ENCODE measurements around the gene TDG.

TDG gene

GRCh38 chr12:103996595-103996994 is 30.9 kb downstream of the TDG start:
- ATAC-seq: no peak
- TF ChIP-seq ZFP30 (CRISPR knock-in tag; IDR thresholded peaks at IDR 0.05) (no peak), ESRRG (CRISPR knock-in tag; IDR thresholded peaks at IDR 0.05) (no peak), GLIS3 (CRISPR knock-in tag; IDR thresholded peaks at IDR 0.05) (no peak), ZFP3 (CRISPR knock-in tag; IDR thresholded peaks at IDR 0.05) (no peak), TSHZ2 (CRISPR knock-in tag; IDR thresholded peaks at IDR 0.05) (no peak)

GRCh38 chr12:103997286-103997900 is 31.7 kb downstream of the TDG start:
- TF ChIP-seq ESRRG (CRISPR knock-in tag; IDR thresholded peaks at IDR 0.05) (no peak), ISL1 (CRISPR knock-in tag; IDR thresholded peaks at IDR 0.05) (peak; percentile 19; the same call in 1 of the 2 replicates), ZFP30 (CRISPR knock-in tag; IDR thresholded peaks at IDR 0.05) (no peak), ARNTL (CRISPR knock-in tag; IDR thresholded peaks at IDR 0.05; ENCODE audit: borderline replicate concordance, low read depth) (no peak), PPARA (CRISPR knock-in tag; IDR thresholded peaks at IDR 0.05; ENCODE audit: borderline replicate concordance) (no peak), ZFP3 (CRISPR knock-in tag; IDR thresholded peaks at IDR 0.05) (no peak), BACH2 (CRISPR knock-in tag; IDR thresholded peaks at IDR 0.05; ENCODE audit: borderline replicate concordance) (no peak)
- ATAC-seq: no peak

GRCh38 chr12:103998976-103999375 is 33.3 kb downstream of the TDG start:
- ATAC-seq: no peak
- TF ChIP-seq RARB (CRISPR knock-in tag; IDR thresholded peaks at IDR 0.05) (no peak), ISL1 (CRISPR knock-in tag; IDR thresholded peaks at IDR 0.05) (no peak), ZNF565 (CRISPR knock-in tag; conservative IDR thresholded peaks at IDR 0.05; ENCODE audit: low read depth) (no peak), CSDC2 (CRISPR knock-in tag; IDR thresholded peaks at IDR 0.05) (no peak), ZC3H10 (CRISPR knock-in tag; IDR thresholded peaks at IDR 0.05) (no peak), PPARA (CRISPR knock-in tag; IDR thresholded peaks at IDR 0.05; ENCODE audit: borderline replicate concordance) (no peak), CREB5 (CRISPR knock-in tag; IDR thresholded peaks at IDR 0.05; ENCODE audit: low read depth) (no peak), TCF4 (CRISPR knock-in tag; IDR thresholded peaks at IDR 0.05; ENCODE audit: borderline replicate concordance) (no peak)

GRCh38 chr12:104000807-104001434 is 35.2 kb downstream of the TDG start:
- ATAC-seq: no peak
- TF ChIP-seq PPARA (CRISPR knock-in tag; IDR thresholded peaks at IDR 0.05; ENCODE audit: borderline replicate concordance) (no peak), ZC3H10 (CRISPR knock-in tag; IDR thresholded peaks at IDR 0.05) (no peak), CSRNP3 (CRISPR knock-in tag; IDR thresholded peaks at IDR 0.05) (no peak)

- ATAC-seq: no peak
These were observed 37.0 kb downstream of the TDG start for GRCh38 chr12:104002686-104003085.

More at GRCh38 chr12:104002686-104003085, 37.0 kb downstream of the TDG start:
- no peak for TF ChIP-seq ZNF70 (CRISPR knock-in tag; IDR thresholded peaks at IDR 0.05)
- TF ChIP-seq ESRRG (CRISPR knock-in tag; IDR thresholded peaks at IDR 0.05): no peak
- TF ChIP-seq ZNF565 (CRISPR knock-in tag; conservative IDR thresholded peaks at IDR 0.05; ENCODE audit: low read depth): no peak
- no peak for TF ChIP-seq POU6F1 (CRISPR knock-in tag; IDR thresholded peaks at IDR 0.05; ENCODE audit: borderline replicate concordance, low read depth)
- TF ChIP-seq ZFP30 (CRISPR knock-in tag; IDR thresholded peaks at IDR 0.05): no peak
- TF ChIP-seq ZNF8 (CRISPR knock-in tag; IDR thresholded peaks at IDR 0.05): no peak
- TF ChIP-seq ISL1 (CRISPR knock-in tag; IDR thresholded peaks at IDR 0.05): no peak

All from SK-N-SH treated with all-trans-retinoic acid at 6 μM for 48 hours (cell line).